ENCODE data around the gene ZBTB17.

DNA sequence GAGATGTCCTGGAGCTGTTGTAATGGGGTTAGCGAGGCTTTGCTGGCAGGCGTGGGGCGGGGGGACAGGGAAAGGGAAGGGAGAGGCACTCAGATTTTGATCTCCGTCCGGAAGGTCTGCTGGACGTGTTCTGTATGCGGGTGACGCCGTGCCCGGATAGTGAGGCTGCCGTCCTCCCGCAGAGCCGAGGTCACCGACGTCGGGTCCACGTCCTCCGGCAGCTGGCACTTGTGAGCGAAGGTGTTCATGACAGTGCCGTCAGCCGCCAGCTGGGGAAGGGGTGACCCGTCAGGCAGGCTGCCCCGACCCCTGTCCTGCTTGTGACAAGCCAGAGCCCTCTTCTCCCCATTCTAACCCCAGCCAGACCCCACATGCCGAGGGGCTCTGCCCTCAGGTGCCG, 39.6 kb upstream of the ZBTB17 start:
- TF ChIP-seq POLR2A (IDR thresholded peaks at IDR 0.05): no peak
- TF ChIP-seq, protein P1, sequence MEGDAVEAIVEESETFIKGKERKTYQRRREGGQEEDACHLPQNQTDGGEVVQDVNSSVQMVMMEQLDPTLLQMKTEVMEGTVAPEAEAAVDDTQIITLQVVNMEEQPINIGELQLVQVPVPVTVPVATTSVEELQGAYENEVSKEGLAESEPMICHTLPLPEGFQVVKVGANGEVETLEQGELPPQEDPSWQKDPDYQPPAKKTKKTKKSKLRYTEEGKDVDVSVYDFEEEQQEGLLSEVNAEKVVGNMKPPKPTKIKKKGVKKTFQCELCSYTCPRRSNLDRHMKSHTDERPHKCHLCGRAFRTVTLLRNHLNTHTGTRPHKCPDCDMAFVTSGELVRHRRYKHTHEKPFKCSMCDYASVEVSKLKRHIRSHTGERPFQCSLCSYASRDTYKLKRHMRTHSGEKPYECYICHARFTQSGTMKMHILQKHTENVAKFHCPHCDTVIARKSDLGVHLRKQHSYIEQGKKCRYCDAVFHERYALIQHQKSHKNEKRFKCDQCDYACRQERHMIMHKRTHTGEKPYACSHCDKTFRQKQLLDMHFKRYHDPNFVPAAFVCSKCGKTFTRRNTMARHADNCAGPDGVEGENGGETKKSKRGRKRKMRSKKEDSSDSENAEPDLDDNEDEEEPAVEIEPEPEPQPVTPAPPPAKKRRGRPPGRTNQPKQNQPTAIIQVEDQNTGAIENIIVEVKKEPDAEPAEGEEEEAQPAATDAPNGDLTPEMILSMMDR (IDR thresholded peaks at IDR 0.05): no peak
